Measurements from ENCODE around the gene RPL22.
"Not testable (repeated sequence)": the region's sequence is repeated elsewhere in the genome, so short reads cannot be mapped to it uniquely, and the experiment has no call there.

The RPL22 gene

DNA sequence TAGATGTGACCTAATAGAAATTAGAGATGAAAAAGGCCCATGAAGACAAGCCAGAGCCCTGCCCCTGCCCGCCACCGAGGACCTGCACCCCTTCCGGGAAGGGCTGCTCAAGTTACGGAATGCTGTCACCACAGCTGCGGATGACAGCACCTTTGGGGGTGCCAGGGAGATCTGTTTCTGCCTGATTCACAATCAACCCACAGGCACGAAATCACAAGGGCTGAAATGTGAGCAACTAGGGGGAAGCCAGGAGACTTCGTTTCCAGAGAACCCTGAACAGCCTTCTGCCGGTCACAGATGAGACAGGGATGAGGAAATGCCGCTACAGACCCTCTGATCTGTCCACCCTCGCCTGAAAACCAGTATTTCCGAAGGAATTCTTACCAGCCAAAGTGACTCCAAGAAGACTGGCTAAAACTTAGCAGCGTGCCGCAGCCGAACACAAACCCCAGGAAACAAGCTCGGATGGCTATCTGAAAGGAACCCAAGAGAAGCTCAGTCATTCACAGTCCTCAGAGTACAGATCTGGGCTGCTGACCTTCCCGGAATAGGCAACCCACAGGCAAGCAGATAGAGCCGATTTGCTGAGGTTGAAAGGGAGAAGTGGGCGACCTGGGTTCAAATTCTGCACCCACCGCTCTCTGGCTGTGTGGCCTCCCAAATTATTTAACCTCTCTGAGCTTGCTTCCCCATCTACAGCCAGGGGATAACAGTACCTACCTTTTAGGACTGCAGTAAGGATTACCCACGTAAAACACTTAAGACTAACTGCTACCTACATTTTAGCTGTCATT, 35.3 kb upstream of the RPL22 start:
- in situ Hi-C loops (cut with MboI; ENCODE audit: low sequenced_read_pairs) = no loop called here

DNA sequence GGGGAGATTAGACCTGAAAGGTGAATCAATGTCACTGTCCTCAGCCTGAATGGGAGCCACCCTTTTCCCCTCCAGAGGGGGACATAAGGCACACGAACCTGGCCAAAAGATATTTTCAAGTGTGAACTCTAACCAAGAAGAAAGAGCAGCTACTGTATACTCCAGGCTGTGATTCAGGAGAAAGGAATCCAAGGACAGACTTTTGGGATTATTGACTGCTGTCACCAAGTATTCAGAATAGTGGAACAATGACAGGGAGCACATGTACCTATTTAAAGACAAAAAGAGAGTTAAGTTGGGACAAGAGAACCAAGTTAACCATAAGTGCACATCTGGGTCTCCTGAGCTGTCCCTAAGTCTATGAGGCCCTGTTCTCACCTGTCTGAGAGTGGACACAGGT, 34.0 kb upstream of the RPL22 start:
- in situ Hi-C loops (cut with MboI; ENCODE audit: low sequenced_read_pairs) = no loop called here

- in situ Hi-C loops (cut with MboI; ENCODE audit: low sequenced_read_pairs) = no loop called here
These were observed 26.3 kb upstream of the RPL22 start for GRCh38 chr1:6225651-6226050.

GRCh38 chr1:6224718-6225117, 25.3 kb upstream of the RPL22 start:
- in situ Hi-C loops (cut with MboI; ENCODE audit: low sequenced_read_pairs) = no loop called here

DNA sequence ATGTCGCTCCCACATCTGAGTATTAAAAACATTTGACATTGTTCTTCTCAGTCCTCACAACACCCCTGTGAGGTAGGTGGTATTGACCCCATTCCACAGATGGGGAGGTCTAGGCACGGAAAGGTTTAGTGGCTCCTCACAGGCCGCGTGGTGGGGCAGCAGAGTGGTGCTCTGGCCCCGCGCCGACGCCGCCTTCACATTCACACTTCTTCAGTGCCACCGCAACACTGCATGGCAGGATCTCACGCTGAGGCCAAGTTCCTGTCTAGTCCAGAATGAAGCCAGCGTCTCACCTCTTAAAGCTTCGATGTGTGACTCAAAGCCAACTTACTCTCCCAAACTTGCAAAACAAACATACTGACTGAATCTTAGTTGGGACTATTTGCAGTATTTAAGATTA, 24.2 kb upstream of the RPL22 start:
- in situ Hi-C loops (cut with MboI; ENCODE audit: low sequenced_read_pairs) = no loop called here

DNA sequence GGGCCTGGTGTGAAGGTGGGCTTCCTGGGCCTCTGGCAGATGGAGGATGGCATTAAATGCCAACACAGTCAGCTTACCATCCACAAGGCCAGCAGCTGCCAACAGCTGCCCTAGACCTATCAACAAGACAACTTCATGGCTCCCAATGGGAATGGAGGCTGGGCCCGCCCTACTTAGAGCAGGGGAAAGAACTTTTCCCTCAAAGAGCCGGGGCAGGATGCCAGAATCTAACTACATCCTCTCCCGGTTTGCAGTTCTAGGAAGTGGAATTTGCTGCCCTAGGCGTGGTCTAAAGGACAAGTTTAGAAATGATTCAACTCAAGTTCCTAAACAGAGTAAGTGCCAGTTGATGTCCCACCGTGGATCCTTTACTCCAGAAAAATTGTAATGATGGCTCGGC, 23.2 kb upstream of the RPL22 start:
- in situ Hi-C loops (cut with MboI; ENCODE audit: low sequenced_read_pairs) = no loop called here

DNA sequence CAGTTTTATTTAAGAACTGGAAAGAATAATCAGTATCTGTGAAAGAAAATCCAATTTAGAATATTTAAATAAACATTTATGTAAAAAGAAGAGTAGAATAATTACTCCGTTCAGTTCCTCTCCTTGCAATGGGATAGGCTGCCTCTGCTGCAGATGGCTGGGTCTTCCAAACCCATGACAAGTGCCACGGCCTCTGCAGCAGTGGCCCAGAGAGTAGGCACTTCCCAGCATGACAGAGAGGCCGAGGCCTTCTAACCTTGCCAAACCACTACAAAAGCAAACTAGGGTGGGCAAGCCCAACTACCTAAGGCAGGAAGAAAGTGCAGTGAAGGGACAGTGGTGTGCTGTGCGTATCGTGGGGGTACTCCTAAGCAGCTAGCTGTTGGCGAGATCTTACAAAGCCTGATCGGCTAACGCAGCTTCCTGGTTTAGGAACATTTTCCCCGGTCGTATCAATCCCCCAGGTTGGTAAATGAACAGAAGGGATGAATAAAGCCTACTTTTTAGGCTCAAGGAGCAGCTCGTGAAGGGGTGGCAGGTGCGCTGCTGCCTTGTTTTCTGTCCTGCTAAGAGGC, 21.9 kb upstream of the RPL22 start:
- in situ Hi-C loops (cut with MboI; ENCODE audit: low sequenced_read_pairs) = no loop called here

DNA sequence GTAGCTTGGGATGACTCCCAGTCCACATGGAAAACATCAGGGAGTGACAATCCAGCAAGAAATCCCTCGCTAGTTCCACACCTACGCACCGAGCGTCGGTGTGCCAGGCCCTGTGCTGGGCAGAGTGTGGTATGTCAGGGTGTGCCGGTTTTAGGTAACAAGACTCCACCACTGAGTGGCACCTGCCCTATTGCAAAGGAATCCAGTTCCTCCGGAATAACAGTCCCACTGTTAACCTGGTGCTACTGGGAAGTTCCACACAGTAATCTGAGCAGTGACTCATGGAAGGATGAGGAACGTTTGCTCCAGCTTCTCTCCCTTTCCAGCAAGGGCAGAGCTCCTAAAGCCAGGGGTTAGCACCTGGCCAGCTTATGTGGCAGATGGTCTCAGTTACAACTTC, 20.8 kb upstream of the RPL22 start:
- in situ Hi-C loops (cut with MboI; ENCODE audit: low sequenced_read_pairs) = no loop called here

GRCh38 chr1:6219641-6220040, 20.2 kb upstream of the RPL22 start:
- in situ Hi-C loops (cut with MboI; ENCODE audit: low sequenced_read_pairs) = not testable (repeated sequence)

GRCh38 chr1:6218375-6219164, 19.2 kb upstream of the RPL22 start:
- in situ Hi-C loops (cut with MboI; ENCODE audit: low sequenced_read_pairs) = no loop called here

DNA sequence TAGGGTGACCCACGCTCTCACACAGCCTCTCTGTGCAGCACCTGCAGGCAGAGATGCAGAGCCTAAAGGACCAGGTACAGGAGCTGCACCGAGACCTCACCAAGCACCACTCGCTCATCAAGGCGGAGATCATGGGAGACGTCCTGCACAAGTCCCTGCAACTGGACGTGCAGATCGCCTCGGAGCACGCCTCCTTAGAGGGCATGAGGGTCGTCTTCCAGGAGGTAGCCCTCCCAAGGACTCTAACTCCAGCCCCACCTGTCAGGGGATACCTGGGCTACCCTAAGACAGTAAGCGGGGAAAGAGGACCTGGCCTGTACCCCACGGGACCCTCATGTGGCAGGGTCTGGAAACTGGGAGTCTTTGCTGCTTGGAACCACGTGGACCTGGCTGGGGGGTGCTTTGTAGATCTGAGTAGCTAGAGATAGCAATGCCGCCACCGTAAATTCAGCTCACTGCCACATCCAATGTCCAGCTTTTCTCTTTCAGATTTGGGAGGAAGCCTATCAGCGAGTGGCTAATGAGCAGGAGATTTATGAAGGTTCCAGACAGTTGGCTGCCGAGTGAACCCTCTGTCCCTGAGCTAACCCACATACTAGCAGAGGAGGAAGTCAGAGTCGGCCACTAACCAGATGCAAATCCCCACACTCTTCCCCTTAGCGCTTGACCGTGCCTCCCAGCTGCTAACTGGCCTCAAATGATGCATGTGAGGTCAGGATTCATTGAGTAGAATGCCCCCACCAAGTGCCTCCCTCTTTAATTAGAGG, 13.0 kb upstream of the RPL22 start:
- in situ Hi-C loops (cut with MboI; ENCODE audit: low sequenced_read_pairs) = no loop called here

- in situ Hi-C loops (cut with MboI; ENCODE audit: low sequenced_read_pairs) = no loop called here
These were observed 12.3 kb upstream of the RPL22 start for GRCh38 chr1:6211731-6212130.

- in situ Hi-C loops (cut with MboI; ENCODE audit: low sequenced_read_pairs) = no loop called here
These were observed 11.4 kb upstream of the RPL22 start for GRCh38 chr1:6210591-6211355.

- in situ Hi-C loops (cut with MboI; ENCODE audit: low sequenced_read_pairs) = no loop called here
These were observed 10.5 kb upstream of the RPL22 start for GRCh38 chr1:6209661-6210580.

DNA sequence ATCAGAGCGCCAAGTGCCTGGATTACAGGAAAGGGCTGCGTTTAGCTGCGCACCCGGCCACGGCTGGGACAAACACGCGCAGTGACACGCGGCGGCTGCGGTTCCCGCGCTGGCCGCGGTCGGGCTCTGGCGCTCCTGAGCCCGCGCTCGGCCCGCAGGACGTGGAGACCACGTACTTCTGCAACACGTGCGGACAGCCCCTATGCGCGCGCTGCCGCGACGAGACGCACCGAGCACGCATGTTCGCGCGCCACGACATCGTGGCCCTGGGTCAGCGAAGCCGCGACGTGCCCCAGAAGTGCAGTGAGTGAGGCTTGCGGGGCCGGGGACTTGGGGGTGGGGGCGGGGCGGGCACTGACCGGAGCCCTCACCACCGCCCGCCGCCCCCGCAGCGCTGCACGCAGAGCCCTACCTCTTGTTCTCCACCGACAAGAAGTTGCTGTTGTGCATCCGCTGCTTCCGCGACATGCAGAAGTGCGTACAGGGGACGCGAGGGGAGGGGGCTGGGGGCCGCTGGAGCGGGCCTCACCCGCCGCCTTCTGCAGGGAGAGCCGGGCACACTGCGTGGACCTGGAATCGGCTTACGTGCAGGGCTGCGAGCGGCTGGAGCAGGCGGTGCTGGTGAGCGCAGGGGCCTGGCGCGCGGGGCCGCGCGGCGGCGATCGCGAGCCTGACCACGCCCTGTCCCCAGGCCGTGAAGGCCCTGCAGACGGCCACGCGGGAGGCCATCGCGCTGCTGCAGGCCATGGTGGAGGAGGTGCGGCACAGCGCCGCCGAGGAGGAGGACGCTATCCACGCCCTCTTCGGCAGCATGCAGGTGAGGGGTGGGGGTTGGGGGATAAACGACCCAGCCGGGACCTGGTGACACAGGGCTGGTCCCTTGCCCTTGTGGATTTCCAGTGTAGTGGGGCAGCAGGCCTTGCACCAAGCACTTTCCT, 9.6 kb upstream of the RPL22 start:
- in situ Hi-C loops (cut with MboI; ENCODE audit: low sequenced_read_pairs) = no loop called here

DNA sequence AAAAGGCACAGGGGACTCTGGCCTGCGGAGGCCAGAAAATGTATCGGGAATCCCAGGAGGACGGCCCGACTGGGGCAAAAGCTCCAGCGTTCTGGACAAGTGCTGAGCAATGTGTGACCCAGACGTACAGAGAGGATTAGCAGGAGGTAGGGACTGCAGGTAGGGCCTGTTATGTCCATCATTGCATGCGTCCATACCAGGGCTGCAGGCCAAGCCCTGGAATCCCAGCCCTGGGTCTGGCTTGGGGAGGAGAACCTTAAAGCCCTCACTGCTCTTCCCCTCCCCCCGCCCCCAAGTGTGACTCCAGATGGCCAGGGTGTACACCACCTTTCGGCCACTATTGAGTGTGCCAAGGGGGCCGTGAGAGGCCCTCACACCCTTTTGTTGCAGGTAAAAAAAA, 8.5 kb upstream of the RPL22 start:
- in situ Hi-C loops (cut with MboI; ENCODE audit: low sequenced_read_pairs) = no loop called here

DNA sequence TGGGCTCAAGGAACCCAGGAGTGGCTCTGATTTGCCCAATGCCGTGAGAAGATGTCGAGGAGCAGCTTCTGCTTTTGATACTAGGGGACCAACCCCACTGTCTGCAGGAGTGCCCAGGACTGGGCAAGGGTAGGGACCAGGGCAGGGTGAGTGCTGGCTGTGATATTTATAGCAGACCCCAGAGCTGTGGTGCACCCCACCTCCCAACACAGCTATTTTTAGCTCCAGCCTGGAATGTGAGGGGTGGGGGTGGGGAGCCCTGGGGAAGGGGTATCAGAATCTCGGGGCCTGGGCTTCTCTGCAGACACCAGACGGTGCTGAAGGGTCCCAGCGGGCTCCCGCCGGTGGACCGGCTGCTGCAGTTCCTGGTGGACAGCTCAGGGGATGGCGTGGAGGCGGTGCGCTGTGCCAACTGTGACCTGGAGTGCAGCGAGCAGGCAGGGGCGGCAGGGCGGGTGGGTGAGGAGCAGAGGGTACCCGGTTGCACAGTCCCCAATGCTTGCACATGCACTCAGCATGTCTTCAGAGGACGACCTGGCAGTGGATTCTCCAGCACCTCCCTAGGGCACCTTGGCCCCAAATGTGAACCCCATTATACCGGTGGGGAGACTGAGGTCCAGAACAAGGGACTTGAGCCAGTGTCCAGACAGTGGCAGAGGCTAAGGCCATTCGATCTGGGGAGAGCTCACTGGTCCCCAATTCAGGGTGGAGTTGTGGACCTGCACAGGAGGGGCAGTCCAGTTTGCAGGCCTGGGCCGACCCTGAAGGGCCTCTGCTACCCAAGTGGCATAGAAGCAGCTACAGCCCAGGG, 7.9 kb upstream of the RPL22 start:
- in situ Hi-C loops (cut with MboI; ENCODE audit: low sequenced_read_pairs) = no loop called here

DNA sequence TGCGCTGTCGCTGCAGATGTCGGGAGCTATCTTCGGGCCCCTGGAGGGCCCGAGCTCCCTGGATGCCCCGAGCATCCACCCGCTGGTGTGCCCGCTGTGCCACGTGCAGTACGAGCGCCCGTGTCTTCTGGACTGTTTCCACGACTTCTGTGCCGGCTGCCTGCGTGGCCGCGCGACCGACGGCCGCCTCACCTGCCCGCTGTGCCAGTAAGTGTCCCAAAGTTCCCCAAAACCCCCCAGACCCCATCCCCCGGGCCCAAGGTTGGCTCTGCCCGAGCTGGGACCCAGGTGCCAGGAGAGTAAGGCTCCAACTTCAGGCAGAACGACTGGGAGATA, 7.1 kb upstream of the RPL22 start:
- in situ Hi-C loops (cut with MboI; ENCODE audit: low sequenced_read_pairs) = no loop called here
